ENCODE data around the gene CR1.
"Not testable (repeated sequence)": the region's sequence is repeated elsewhere in the genome, so short reads cannot be mapped to it uniquely, and the experiment has no call there.

Gene CR1

GRCh38 chr1:207504438-207504837, 8.5 kb downstream of the CR1 start:
- DNase-seq = no peak

- DNase-seq = no peak
Measured at GRCh38 chr1:207510444-207510843, 14.5 kb downstream of the CR1 start.

- no peak for DNase-seq
Measured at GRCh38 chr1:207514890-207515289, 18.9 kb downstream of the CR1 start.

DNA sequence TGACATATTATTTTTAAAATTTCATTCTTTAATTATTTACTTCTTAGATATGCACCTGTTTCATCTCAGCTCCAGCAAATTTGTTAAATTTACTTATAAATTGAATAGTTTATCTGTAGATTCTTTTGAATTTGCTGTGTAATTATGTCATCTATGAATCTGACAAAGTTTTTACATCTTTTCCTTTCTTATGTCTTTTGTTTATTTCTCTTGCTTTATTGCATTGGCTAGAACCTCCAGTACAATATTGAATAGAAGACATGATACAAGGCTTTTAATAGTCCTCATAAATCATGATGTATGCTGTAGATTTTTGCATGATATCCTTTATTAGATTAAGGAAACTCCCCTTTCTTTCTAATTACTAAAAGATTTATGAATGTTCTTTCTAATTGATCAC, 20.8 kb downstream of the CR1 start:
- DNase-seq = no peak

DNA sequence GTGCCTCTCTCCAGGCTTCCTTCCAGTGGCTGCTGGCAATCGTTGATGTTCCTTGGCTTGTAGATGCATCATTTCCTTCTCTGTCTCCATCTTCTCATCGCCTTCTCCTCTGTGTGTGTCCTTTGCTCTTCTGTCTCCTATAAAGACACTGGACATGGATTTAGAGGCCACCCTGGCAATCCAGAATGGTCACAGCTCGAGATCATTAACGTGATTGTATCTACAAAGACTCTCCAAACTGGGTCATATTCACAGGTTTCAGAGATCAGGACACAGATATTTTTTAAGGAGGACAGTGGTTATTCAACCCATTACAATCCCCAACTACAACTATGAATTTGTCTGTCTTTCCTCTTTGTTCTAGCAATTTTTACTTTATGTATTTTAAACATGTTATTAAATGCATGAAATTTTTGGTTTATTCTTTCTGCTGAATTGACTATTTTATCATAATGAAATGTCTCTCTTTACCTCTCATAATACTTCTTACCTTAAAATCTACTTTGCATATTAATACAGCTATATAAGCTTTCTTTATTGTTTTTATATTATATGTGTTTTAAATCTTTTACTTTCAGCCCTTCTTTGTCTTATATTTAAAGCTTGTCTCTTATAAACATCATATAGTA, 22.8 kb downstream of the CR1 start:
- no peak for DNase-seq

DNA sequence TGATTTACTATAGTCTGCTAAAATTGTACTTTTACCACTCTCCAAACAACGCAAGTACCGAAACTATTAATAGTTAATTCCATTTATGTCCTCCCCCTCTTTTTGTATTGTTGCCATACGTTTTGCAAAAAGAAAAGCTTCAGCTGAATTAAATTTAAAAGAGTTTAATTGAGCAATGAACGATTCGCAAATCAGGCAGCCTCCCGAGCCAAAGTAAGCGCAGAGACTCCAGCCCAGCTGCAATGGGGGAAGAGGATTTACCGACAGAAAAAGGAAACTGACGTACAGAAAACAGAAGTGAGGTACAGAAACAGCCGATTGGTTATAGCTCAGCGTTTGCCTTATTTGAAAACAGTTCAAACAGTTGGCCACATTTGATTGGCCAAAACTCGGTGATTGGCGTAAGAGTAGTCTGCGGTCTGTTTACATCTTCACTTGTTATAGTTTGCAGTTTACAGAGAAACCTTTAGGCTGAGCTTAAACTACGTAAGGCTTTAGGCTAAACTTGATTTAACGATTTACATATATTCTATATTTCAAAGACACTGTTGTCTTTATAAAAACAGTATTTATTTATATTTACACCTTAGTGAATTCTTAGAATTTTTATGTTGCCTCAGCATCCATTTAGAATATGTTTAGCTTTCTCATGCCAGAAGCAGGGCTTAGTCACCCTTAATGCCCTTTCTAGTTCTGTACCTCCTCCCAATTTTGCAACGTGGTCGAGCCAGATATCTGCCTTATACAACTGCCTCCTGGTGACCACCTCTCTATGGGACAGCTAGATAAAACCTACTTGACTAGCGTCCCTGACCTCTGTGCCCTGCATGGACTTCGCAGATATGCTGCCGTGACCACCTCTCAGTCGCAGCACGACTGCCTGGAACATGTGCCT, 23.8 kb downstream of the CR1 start:
- no peak for DNase-seq

- DNase-seq = not testable (repeated sequence)
Measured at GRCh38 chr1:207520400-207521345, 24.7 kb downstream of the CR1 start.

- DNase-seq = not testable (repeated sequence)
Measured at GRCh38 chr1:207525239-207525638, 29.3 kb downstream of the CR1 start.

GRCh38 chr1:207528401-207528800, 32.4 kb downstream of the CR1 start:
- DNase-seq = not testable (repeated sequence)

DNA sequence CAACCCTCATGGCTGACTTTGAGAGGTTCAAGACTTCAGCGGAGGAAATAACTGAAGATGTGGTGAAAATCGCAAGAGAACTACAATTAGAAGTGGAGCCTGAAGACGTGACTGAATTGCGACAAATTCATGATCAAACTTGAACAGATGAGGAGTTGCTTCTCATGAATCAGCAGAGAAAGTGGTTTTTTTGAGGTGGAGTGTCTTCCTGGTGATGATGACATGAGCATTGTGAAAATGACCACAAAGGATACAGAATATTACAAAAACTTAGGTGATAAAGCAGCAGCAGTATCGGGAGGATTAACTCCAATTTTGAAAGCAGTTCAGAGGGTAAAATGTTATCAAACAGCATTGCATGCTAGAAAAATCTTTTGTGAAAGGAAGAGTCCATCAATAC, 40.3 kb downstream of the CR1 start:
- DNase-seq = not testable (repeated sequence)

DNA sequence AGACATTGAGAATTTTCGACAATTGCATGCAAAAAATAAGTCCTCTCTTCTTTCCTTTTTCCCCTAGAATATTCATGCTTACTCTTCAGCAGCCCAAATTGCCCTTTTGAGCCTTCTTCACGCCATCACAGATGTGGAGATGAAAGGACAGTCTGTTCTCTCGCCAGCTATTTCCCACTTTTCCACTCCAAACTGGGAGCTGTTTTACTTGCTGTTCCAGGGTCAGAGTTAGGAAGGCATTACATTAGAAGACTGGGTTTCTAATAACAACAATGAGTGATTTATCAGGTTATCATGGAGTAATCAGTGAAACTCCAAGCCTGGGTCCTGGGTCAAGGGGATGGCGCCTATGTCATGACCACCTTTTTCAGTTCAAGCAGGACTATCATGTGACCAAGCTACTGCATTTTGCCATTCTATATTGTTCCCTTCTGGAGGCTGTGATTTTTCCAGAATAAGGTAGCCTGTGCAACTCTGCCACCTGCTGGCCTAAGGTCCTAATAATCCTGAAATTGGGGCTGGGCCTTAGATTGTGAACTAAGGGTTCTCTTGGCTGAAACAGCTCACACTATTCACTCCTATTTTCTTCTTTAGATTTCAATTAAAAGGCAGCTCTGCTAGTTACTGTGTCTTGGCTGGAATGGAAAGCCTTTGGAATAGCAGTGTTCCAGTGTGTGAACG, 50.9 kb downstream of the CR1 start:
- not testable (repeated sequence) for DNase-seq

- DNase-seq = not testable (repeated sequence)
Measured at GRCh38 chr1:207554823-207555222, 58.9 kb downstream of the CR1 start.

GRCh38 chr1:207565546-207566468, 69.8 kb downstream of the CR1 start:
- DNase-seq = no peak

GRCh38 chr1:207571926-207572325, 76.0 kb downstream of the CR1 start:
- not testable (repeated sequence) for DNase-seq

- not testable (repeated sequence) for DNase-seq
Measured at GRCh38 chr1:207573074-207573473, 77.1 kb downstream of the CR1 start.

- not testable (repeated sequence) for DNase-seq
Measured at GRCh38 chr1:207575381-207575780, 79.4 kb downstream of the CR1 start.

DNA sequence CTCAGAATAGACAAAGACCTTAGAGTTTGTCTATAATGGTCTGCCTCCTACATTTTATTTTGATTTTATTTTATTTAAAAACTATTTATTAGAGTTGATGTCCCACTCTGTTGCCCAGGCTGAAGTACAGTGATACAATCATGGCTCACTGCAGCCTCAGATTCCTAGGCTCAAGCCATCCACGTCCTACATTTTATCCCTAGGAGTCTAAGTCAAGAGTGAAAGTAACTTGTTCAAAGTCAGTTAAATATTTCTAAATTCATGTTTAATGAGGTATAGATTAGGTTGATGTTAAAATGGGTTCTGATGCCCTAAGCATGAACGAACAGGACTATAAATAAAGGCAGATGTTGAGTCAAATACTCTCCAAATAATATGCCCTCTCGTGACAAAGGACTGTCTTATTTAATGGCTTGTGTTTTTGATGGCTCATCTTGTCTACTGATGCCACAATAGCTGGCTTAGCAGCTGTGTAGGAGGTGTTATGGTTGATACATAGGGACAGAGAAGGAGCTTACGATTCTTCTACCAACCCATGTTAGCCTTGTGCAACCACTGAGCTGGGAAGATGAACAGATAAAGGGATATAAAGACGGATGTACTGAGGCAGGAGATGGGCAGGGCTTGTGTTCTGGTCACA, 83.0 kb downstream of the CR1 start:
- no peak for DNase-seq

GRCh38 chr1:207579436-207579799, 83.5 kb downstream of the CR1 start:
- DNase-seq = no peak

DNA sequence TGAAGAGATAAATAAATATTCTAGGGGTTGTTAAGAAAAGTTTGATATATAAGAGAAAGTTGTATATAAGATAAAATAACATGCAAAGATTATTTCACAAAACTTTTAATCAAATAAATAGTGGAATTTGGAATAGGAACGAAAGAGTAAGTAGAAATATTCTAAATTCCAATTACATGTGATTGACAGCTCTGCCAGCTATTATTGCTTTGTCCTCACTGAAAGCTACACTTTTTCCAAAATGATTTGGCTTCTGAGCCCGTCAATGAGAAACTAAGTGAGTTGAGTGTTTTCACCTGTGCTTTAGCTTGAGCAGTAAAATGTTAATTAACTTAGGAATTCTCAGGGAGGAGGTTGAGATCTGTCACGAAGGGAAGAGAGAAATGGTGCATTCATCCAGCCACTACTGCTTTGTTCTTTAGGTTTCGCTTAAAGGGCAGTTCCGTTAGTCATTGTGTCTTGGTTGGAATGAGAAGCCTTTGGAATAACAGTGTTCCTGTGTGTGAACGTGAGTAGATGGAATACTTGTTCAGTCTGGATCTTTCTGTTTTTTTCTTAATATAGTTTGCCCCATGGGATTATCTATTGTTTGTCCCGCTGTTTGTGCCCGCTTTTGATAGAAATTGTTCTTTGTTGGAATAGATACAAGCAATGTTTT, 85.7 kb downstream of the CR1 start:
- no peak for DNase-seq

GRCh38 chr1:207589506-207589905, 93.5 kb downstream of the CR1 start:
- not testable (repeated sequence) for DNase-seq
